ENCODE results near the gene PDZD7. TPM values are rescaled to one million over a fixed set of nuclear protein-coding genes. Genes with fewer than 3 reads are reported as not detected.

Gene PDZD7
- polyA plus RNA-seq, 1 donor from 2014 or later, result 1.5 TPM

- Histone ChIP-seq H3K9me3 (ENCODE audit: low read length) (no peaks in the 10 kb centered on the region), H3K4me3 (ENCODE audit: low read length) (peak overlapping the region; percentile 38), H3K4me2 (ENCODE audit: low read length) (no peak overlapping the region), H3K9me2 (ENCODE audit: insufficient read depth, low read length) (no peaks in the 10 kb centered on the region), H3K9ac (ENCODE audit: low read length) (no peak overlapping the region), H2AFZ (ENCODE audit: low read depth, low read length) (no peak overlapping the region), H3K27ac (ENCODE audit: low read length) (no peak overlapping the region), H3F3A (ENCODE audit: insufficient read depth, low read length, poor library complexity, severe bottlenecking) (peaks cover 4% of the 10 kb centered on the region), H3K36me3 (ENCODE audit: insufficient read depth, low read length) (no peaks in the 10 kb centered on the region), H4K20me1 (ENCODE audit: insufficient read depth) (no peaks in the 10 kb centered on the region), H3K27me3 (ENCODE audit: insufficient read depth, low read depth, low read length) (peaks cover 69% of the 10 kb centered on the region), H3K79me2 (replicated peaks; ENCODE audit: insufficient read depth, low read length) (no peaks in the 10 kb centered on the region)
- no peak for TF ChIP-seq TAF1 (IDR thresholded peaks at IDR 0.05; ENCODE audit: low read depth)
- no peak for TF ChIP-seq EZH2 (IDR thresholded peaks at IDR 0.05; ENCODE audit: borderline replicate concordance, insufficient read depth, low read length, poor library complexity, severe bottlenecking)
- TF ChIP-seq CTCF (IDR thresholded peaks at IDR 0.05; ENCODE audit: poor library complexity, severe bottlenecking), result no peak
- TF ChIP-seq SMC3 (conservative IDR thresholded peaks at IDR 0.05; ENCODE audit: poor library complexity), result no peak
Observed at GRCh38 chr10:101047268-101047667, 16.3 kb upstream of the PDZD7 start.

DNA sequence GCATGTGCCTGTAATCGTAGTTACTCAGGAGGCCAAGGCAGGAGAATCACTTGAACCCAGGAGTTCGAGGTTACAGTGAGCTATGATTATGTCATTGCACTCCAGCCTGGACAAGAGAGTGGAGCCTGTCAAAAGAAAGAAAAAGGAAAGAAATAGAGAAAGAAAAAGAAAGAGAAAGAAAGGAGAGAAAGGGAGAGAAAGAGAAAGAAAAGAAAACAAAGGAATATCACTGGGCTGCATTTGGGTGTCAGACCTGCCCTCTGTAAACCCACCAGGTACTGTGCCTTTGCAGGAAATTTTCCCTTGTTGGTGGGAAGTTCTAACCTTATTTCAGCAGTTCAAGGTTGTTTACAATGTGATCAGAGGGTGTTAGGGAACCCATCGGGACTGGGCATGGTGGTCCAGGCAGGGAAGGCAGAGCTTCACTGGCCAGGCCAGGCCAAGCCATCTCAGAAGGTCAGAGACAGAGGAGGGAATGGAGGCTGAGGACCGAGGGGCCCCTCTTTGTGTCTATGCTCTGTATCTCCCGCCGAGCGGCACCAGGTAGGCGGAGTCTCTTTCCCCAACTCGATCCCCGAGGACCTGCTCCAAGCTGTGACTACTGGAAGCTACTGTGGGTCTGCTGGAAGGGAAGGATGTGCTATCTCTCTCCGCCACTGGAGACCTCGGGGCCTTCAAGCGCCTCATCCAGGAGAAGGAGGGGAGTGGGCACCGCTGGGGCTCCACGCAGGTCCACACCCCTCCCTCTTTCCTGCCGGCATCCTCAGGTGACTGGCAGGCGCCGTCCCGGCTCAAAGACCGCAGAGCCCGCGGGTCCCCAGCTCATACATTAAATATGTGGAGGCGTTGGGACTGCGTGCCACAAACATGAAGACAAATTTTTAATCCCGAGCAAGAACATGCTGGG lies 15.7 kb upstream of the PDZD7 start:
- Histone ChIP-seq H3F3A (ENCODE audit: insufficient read depth, low read length, poor library complexity, severe bottlenecking) (peaks cover 4% of the 10 kb centered on the region), H3K9me3 (ENCODE audit: low read length) (no peaks in the 10 kb centered on the region), H3K27me3 (ENCODE audit: insufficient read depth, low read depth, low read length) (peaks cover 62% of the 10 kb centered on the region), H3K4me3 (ENCODE audit: low read length) (peak overlapping the region; percentile 38), H2AFZ (ENCODE audit: low read depth, low read length) (no peak overlapping the region), H3K9me2 (ENCODE audit: insufficient read depth, low read length) (no peaks in the 10 kb centered on the region), H3K9ac (ENCODE audit: low read length) (no peak overlapping the region), H3K27ac (ENCODE audit: low read length) (no peak overlapping the region), H3K79me2 (replicated peaks; ENCODE audit: insufficient read depth, low read length) (no peaks in the 10 kb centered on the region), H3K36me3 (ENCODE audit: insufficient read depth, low read length) (no peaks in the 10 kb centered on the region), H3K4me2 (ENCODE audit: low read length) (no peak overlapping the region), H4K20me1 (ENCODE audit: insufficient read depth) (no peaks in the 10 kb centered on the region)
- TF ChIP-seq SMC3 (conservative IDR thresholded peaks at IDR 0.05; ENCODE audit: poor library complexity) (no peak), CTCF (IDR thresholded peaks at IDR 0.05; ENCODE audit: poor library complexity, severe bottlenecking) (no peak)

DNA sequence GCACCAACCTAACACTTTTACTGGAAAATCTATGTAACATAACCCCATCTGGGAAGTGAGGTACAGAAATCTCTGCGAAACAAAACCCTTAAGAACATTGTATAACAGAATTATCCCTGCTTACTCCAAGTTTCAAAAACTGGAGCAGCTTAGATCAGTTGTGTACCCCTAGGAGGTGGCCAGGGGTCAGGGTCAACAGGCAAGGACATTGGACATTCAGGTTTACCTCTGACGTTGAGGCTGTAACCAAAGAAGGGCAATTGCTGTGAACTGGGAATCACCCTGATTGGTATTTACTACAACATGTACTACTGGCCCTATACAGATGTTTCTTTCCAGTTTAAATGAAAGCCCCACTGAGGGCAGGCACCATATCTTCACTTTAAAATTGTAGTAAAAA lies 13.2 kb upstream of the PDZD7 start:
- Histone ChIP-seq H3K27me3 (ENCODE audit: insufficient read depth, low read depth, low read length) (peaks cover 38% of the 10 kb centered on the region), H4K20me1 (ENCODE audit: insufficient read depth) (no peaks in the 10 kb centered on the region)

More for the DNA sequence above, 13.2 kb upstream of the PDZD7 start:
- peak overlapping the region; percentile 86 for H2AFZ ChIP-seq (ENCODE audit: low read depth, low read length)
- no peak overlapping the region for H3K4me2 ChIP-seq (ENCODE audit: low read length)
- H3K79me2 ChIP-seq (replicated peaks; ENCODE audit: insufficient read depth, low read length), result no peaks in the 10 kb centered on the region
- no peaks in the 10 kb centered on the region for H3K9me2 ChIP-seq (ENCODE audit: insufficient read depth, low read length)
- TF ChIP-seq REST (IDR thresholded peaks at IDR 0.05; ENCODE audit: borderline replicate concordance), result no peak
- no peak for TF ChIP-seq MXI1 (conservative IDR thresholded peaks at IDR 0.05; ENCODE audit: poor library complexity, severe bottlenecking)
- no peak for TF ChIP-seq POLR2AphosphoS5 (IDR thresholded peaks at IDR 0.05)
- TF ChIP-seq EP300 (conservative IDR thresholded peaks at IDR 0.05; ENCODE audit: poor library complexity, severe bottlenecking), result no peak
- TF ChIP-seq EZH2 (IDR thresholded peaks at IDR 0.05; ENCODE audit: borderline replicate concordance, insufficient read depth, low read length, poor library complexity, severe bottlenecking), result no peak
- TF ChIP-seq CTCF (IDR thresholded peaks at IDR 0.05; ENCODE audit: poor library complexity, severe bottlenecking), result no peak
- no peak for TF ChIP-seq TAF1 (IDR thresholded peaks at IDR 0.05; ENCODE audit: low read depth)
- H3K4me3 ChIP-seq (ENCODE audit: low read length), result no peak overlapping the region
- no peaks in the 10 kb centered on the region for H3K36me3 ChIP-seq (ENCODE audit: insufficient read depth, low read length)
- no peak overlapping the region for H3K27ac ChIP-seq (ENCODE audit: low read length)
- no peak overlapping the region for H3K9ac ChIP-seq (ENCODE audit: low read length)
- no peaks in the 10 kb centered on the region for H3K9me3 ChIP-seq (ENCODE audit: low read length)
- H3F3A ChIP-seq (ENCODE audit: insufficient read depth, low read length, poor library complexity, severe bottlenecking), result peaks cover 4% of the 10 kb centered on the region

All from neural cell (in vitro differentiated cells).